IMR-90 (cell line): ENCODE results near the gene NTRK2. TPM values are rescaled to one million over a fixed set of nuclear protein-coding genes. Genes with fewer than 3 reads are reported as not detected.

Experiments
- ATAC-seq: fragments of 200-7000 bp; cut with Tn5 transposase; 2 replicates; pipeline ENCODE4 v1.9.1; 2020; ENCODE audit warnings: low read depth, mild to moderate bottlenecking, moderate library complexity
- BruUV-seq: library from RNA; stranded (reverse); fragments of 400-500 nt; replicated peaks from 2 replicates; lab custom pipeline; 2021; lab: Mats Ljungman, UMichigan
- CTCF ChIA-PET: fragments of 300-600 bp; formaldehyde crosslinking; extraction: SDS; loops from one replicate; lab custom pipeline; 2021; ENCODE audit warnings: antibody characterized with exemption; lab: Yijun Ruan, JAX
- POLR2A ChIA-PET: fragments of 300-600 bp; sonication (Branson Sonifier 250); formaldehyde crosslinking; loops from one replicate; lab custom pipeline; 2022; ENCODE audit warnings: antibody characterized with exemption; ENCODE audit not compliant: unreplicated experiment; lab: Charles Lee
- DNase-seq: peaks from one replicate; pipeline ENCODE4 v3.0.0; 2013
- H2AFZ ChIP-seq: replicated peaks from 2 replicates; pipeline ENCODE3; 2013; ENCODE audit warnings: low read length, mild to moderate bottlenecking; ENCODE audit not compliant: poor library complexity
- H2AK5ac ChIP-seq: 2 replicates; pipeline ENCODE4 v1.6.1; 2013; ENCODE audit warnings: low read depth, low read length, inconsistent platforms
- H2AK9ac ChIP-seq: replicated peaks from 2 replicates; pipeline ENCODE3; 2013; ENCODE audit warnings: mild to moderate bottlenecking, low read depth, low read length, moderate library complexity; ENCODE audit not compliant: poor library complexity
- H2BK120ac ChIP-seq: 2 replicates; pipeline ENCODE4 v1.6.1; 2013; ENCODE audit warnings: low read depth, low read length, inconsistent platforms
- H2BK15ac ChIP-seq: 3 replicates; pipeline ENCODE4 v1.6.1; 2013; ENCODE audit warnings: low read depth, low read length, inconsistent platforms
- H2BK20ac ChIP-seq: 2 replicates; pipeline ENCODE4 v1.6.1; 2013; ENCODE audit warnings: low read depth, mild to moderate bottlenecking, inconsistent platforms, low read length, moderate library complexity
- H2BK5ac ChIP-seq: 2 replicates; pipeline ENCODE4 v1.6.1; 2013; ENCODE audit warnings: mild to moderate bottlenecking, low read depth, low read length, inconsistent platforms; ENCODE audit not compliant: poor library complexity, severe bottlenecking
- H3K14ac ChIP-seq: replicated peaks from 2 replicates; pipeline ENCODE4 v1.6.1; 2013; ENCODE audit warnings: low read depth, low read length, inconsistent platforms
- H3K18ac ChIP-seq: 2 replicates; pipeline ENCODE4 v1.6.1; 2013; ENCODE audit warnings: low read depth, low read length, control low read depth
- H3K23ac ChIP-seq: 2 replicates; pipeline ENCODE4 v1.6.1; 2013; ENCODE audit warnings: low read depth, low read length, inconsistent platforms
- H3K27ac ChIP-seq: 2 replicates; pipeline ENCODE4 v1.5.1; 2013; ENCODE audit warnings: mild to moderate bottlenecking, control low read depth, low read length; ENCODE audit not compliant: insufficient read depth
- H3K27me3 ChIP-seq: 2 replicates; pipeline ENCODE4 v1.6.1; 2013; ENCODE audit warnings: low read length; ENCODE audit not compliant: control insufficient read depth, insufficient read depth
- H3K36me3 ChIP-seq: 2 replicates; pipeline ENCODE4 v1.6.1; 2013; ENCODE audit warnings: low read length, mixed read lengths; ENCODE audit not compliant: control insufficient read depth, insufficient read depth
- H3K4ac ChIP-seq: 2 replicates; pipeline ENCODE4 v1.6.1; 2013; ENCODE audit warnings: low read depth, low read length, inconsistent platforms
- H3K4me1 ChIP-seq: 2 replicates; pipeline ENCODE4 v1.6.1; 2013; ENCODE audit warnings: low read length, mixed read lengths; ENCODE audit not compliant: control insufficient read depth, insufficient read depth
- H3K4me2 ChIP-seq: 2 replicates; pipeline ENCODE4 v1.6.1; 2013; ENCODE audit warnings: low read depth, mild to moderate bottlenecking, control low read depth, low read length, moderate library complexity
- H3K4me3 ChIP-seq: 2 replicates; pipeline ENCODE4 v1.5.1; 2013; ENCODE audit warnings: low read depth, mild to moderate bottlenecking, control low read depth, low read length, moderate library complexity; ENCODE audit not compliant: insufficient read depth
- H3K56ac ChIP-seq: 2 replicates; pipeline ENCODE4 v1.6.1; 2013; ENCODE audit warnings: low read length, inconsistent platforms; ENCODE audit not compliant: insufficient read depth; ENCODE audit errors: extremely low read depth
- H3K79me1 ChIP-seq, 2 experiments: 2 replicates each; pipeline ENCODE4 v1.6.1; 2013; ENCODE audit warnings: low read length in 2 of 2, inconsistent platforms in 1 of 2, low read depth in 1 of 2
- H3K9ac ChIP-seq: 2 replicates; pipeline ENCODE4 v1.6.1; 2013; ENCODE audit warnings: low read depth, low read length, control low read depth
- H3K9me1 ChIP-seq: 2 replicates; pipeline ENCODE4 v1.6.1; 2013; ENCODE audit warnings: low read length, inconsistent platforms; ENCODE audit not compliant: insufficient read depth
- H3K9me3 ChIP-seq: 2 replicates; pipeline ENCODE4 v1.6.1; 2013; ENCODE audit warnings: low read length; ENCODE audit not compliant: control insufficient read depth, insufficient read depth
- H4K20me1 ChIP-seq: 2 replicates; pipeline ENCODE4 v1.6.1; 2013; ENCODE audit warnings: low read length, inconsistent platforms; ENCODE audit not compliant: insufficient read depth
- H4K5ac ChIP-seq: 2 replicates; pipeline ENCODE4 v1.6.1; 2013; ENCODE audit warnings: mild to moderate bottlenecking, low read depth, low read length, control low read depth
- H4K8ac ChIP-seq, 2 experiments: 2 replicates each; pipeline ENCODE4 v1.6.1; 2013; ENCODE audit warnings: low read depth in 2 of 2, low read length in 2 of 2, control low read depth in 1 of 2, inconsistent platforms in 1 of 2
- H4K91ac ChIP-seq: 2 replicates; pipeline ENCODE4 v1.6.1; 2013; ENCODE audit warnings: low read depth, low read length, inconsistent platforms; ENCODE audit not compliant: insufficient read depth
- FOS ChIP-seq: fragments of 150-350 bp; IDR thresholded peaks from 2 replicates; pipeline ENCODE4 v1.6.1; 2016; ENCODE audit warnings: low read depth, low read length
- MAFK ChIP-seq: IDR thresholded peaks from 2 replicates; pipeline ENCODE4 v1.6.1; 2012; ENCODE audit warnings: low read depth, low read length, improper control_type of control experiment
- MAZ ChIP-seq: IDR thresholded peaks from 2 replicates; pipeline ENCODE4 v1.6.1; 2012; ENCODE audit warnings: low read depth, mild to moderate bottlenecking, low read length, improper control_type of control experiment, moderate library complexity, borderline replicate concordance
- MXI1 ChIP-seq: IDR thresholded peaks from 2 replicates; pipeline ENCODE4 v1.6.1; 2012; ENCODE audit warnings: low read depth, mild to moderate bottlenecking, low read length, moderate library complexity, borderline replicate concordance
- RCOR1 ChIP-seq: IDR thresholded peaks from 2 replicates; pipeline ENCODE4 v1.6.1; 2012; ENCODE audit warnings: mild to moderate bottlenecking, low read length, improper control_type of control experiment; ENCODE audit not compliant: insufficient replicate concordance
- RFX5 ChIP-seq: IDR thresholded peaks from 2 replicates; pipeline ENCODE4 v1.8.0; 2012; ENCODE audit warnings: low read depth, mild to moderate bottlenecking, low read length, moderate library complexity
- USF2 ChIP-seq: fragments of 150-350 bp; IDR thresholded peaks from 2 replicates; pipeline ENCODE4 v1.6.1; 2017; ENCODE audit warnings: mild to moderate bottlenecking, antibody characterized with exemption, low read length, low read depth
- WGBS, 2 experiments: methylation state at CpG; one replicate each; pipeline versions ENCODE4 v1.1.5 to v1.1.7; 2013; ENCODE audit warnings: missing lambda C conversion rate in 2 of 2; ENCODE audit not compliant: insufficient read length in 1 of 2; ENCODE audit errors: extremely low coverage in 2 of 2; 5-methylcytosine and 5-hydroxymethylcytosine counted together
- dilution Hi-C: fragments of 300-500 bp; cut with HindIII; formaldehyde crosslinking; loops from one replicate; pipeline ENCODE4 v1.14.3; 2018; ENCODE audit warnings: low sequenced_read_pairs; ENCODE audit not compliant: unreplicated experiment
- in situ Hi-C: fragments of 300-500 bp; cut with MboI; formaldehyde crosslinking; loops from 3 replicates; pipeline ENCODE4 v1.14.3; 2019; ENCODE audit warnings: low sequenced_read_pairs, inconsistent platforms, mixed read lengths
- intact Hi-C: fragments of 100-400 bp; cut with micrococcal nuclease; formaldehyde crosslinking; loops from 2 replicates; pipeline ENCODE4 v1.10.0; 2022
- polyA plus RNA-seq, 3 experiments: library from polyadenylated mRNA; depleted of rRNA; stranded (reverse); fragments of >200 nt; gene quantifications; 2 replicates each; pipeline ENCODE4 v1.2.3, GENCODE V29; 2012; ENCODE audit warnings: low replicate concordance in 1 of 3
- total RNA-seq: library from RNA; depleted of rRNA; stranded (reverse); fragments of >200 nt; gene quantifications from 2 replicates; pipeline ENCODE4 v1.2.3, GENCODE V29; 2012
- TF ChIP-seq, protein P1 (sequence below): fragments of 150-350 bp; IDR thresholded peaks from 2 replicates; pipeline ENCODE4 v1.6.1; 2016; ENCODE audit warnings: low read depth, mild to moderate bottlenecking, low read length, moderate library complexity, borderline replicate concordance
- TF ChIP-seq, protein P2 (sequence below): conservative IDR thresholded peaks from 2 replicates; pipeline ENCODE4 v1.5.1; 2012; ENCODE audit warnings: mild to moderate bottlenecking, low read depth, low read length, improper control_type of control experiment

Gene NTRK2
- total and polyA plus RNA-seq, 2 of the 4 experiments (the other 2 are of a cell fraction), result under 0.01 to 0.02 TPM

DNA sequence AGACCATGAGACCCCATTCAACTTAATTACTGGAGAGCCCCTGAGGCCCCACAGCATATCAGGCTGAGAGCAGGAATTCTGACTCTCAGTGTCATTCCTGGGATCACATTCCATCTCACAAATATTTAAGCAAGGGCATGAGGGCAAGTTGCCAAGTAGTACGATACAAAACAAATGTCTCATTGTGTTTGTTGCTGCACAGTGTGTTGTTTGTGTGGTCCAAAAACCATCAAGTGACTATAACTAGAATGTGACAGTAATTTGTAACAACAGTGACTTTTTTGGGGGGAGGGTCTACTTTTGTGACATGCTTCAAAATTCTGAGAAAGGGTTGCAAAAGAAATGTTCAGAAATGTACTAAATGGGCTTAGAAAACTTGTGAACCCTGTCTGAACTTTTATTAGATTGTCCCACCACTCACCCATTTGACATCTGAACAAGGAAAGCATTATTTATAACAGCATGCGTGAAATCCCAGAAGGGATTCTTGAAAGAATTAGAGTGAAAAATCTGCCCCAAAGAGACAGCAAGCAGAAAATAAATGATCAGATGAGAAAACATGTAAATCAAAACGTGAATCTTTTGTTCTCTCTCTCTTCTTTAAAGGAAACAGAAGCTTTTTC lies 347.0 kb downstream of the NTRK2 start:
- Histone ChIP-seq H4K5ac (no peak overlapping the region), H2AFZ (no peak overlapping the region), H2AK5ac (no peak overlapping the region), H3K23ac (no peak overlapping the region), H2AK9ac (no peak overlapping the region), H3K4me2 (no peak overlapping the region), H2BK5ac (no peak overlapping the region), H3K79me1 (no peaks in the 10 kb centered on the region), H3K36me3 (no peaks in the 10 kb centered on the region), H3K4me1 (no peaks in the 10 kb centered on the region), H3K56ac (no peak overlapping the region), H3K9me1 (no peaks in the 10 kb centered on the region), H3K27ac (no peak overlapping the region), H4K8ac (no peak overlapping the region), H3K9me3 (peaks cover 19% of the 10 kb centered on the region), H3K4me3 (no peak overlapping the region), H2BK120ac (no peak overlapping the region), H3K27me3 (no peaks in the 10 kb centered on the region), H4K20me1 (no peaks in the 10 kb centered on the region), H3K14ac (no peak overlapping the region), H3K18ac (no peak overlapping the region), H2BK15ac (no peak overlapping the region), H2BK20ac (no peak overlapping the region), H3K4ac (no peak overlapping the region), H4K91ac (no peak overlapping the region), H3K9ac (no peak overlapping the region)
- ATAC-seq (no peak), DNase-seq (no peak)
- no peak for TF ChIP-seq MXI1
- TF ChIP-seq RCOR1, result no peak
- TF ChIP-seq, protein P1, sequence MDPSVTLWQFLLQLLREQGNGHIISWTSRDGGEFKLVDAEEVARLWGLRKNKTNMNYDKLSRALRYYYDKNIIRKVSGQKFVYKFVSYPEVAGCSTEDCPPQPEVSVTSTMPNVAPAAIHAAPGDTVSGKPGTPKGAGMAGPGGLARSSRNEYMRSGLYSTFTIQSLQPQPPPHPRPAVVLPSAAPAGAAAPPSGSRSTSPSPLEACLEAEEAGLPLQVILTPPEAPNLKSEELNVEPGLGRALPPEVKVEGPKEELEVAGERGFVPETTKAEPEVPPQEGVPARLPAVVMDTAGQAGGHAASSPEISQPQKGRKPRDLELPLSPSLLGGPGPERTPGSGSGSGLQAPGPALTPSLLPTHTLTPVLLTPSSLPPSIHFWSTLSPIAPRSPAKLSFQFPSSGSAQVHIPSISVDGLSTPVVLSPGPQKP, result no peak
- no peak for TF ChIP-seq FOS
- no peak for TF ChIP-seq RFX5
- TF ChIP-seq MAZ, result no peak
- TF ChIP-seq, protein P2, sequence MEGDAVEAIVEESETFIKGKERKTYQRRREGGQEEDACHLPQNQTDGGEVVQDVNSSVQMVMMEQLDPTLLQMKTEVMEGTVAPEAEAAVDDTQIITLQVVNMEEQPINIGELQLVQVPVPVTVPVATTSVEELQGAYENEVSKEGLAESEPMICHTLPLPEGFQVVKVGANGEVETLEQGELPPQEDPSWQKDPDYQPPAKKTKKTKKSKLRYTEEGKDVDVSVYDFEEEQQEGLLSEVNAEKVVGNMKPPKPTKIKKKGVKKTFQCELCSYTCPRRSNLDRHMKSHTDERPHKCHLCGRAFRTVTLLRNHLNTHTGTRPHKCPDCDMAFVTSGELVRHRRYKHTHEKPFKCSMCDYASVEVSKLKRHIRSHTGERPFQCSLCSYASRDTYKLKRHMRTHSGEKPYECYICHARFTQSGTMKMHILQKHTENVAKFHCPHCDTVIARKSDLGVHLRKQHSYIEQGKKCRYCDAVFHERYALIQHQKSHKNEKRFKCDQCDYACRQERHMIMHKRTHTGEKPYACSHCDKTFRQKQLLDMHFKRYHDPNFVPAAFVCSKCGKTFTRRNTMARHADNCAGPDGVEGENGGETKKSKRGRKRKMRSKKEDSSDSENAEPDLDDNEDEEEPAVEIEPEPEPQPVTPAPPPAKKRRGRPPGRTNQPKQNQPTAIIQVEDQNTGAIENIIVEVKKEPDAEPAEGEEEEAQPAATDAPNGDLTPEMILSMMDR, result no peak
- no peak for TF ChIP-seq MAFK
- no peak for TF ChIP-seq USF2
- intact Hi-C loops (no loop called here), in situ Hi-C loops (no loop called here), dilution Hi-C loops (no loop called here)
- BruUV-seq, result no TSS peak
- no CpG with 5 or more reads among the region's 3 CpGs for WGBS, 2 experiments
- CTCF ChIA-PET, result no interaction called here
- POLR2A ChIA-PET, result no interaction called here
